GM10266 (cell line): Measurements from ENCODE around the gene DDN.

Source experiments
- DNase-seq: peaks from one replicate; pipeline ENCODE4 v3.0.0; 2012; ENCODE audit errors: extremely low spot score
- CTCF ChIP-seq: IDR thresholded peaks from 2 replicates; pipeline ENCODE4 v1.5.1; 2012; ENCODE audit warnings: mild to moderate bottlenecking, low read depth; ENCODE audit not compliant: control insufficient read depth, insufficient read depth; ENCODE audit errors: missing control alignments

Gene DDN

GRCh38 chr12:48996794-48997718, 2.1 kb downstream of the DDN start:
- TF ChIP-seq CTCF: peak; percentile 88
- DNase-seq: peak; percentile 91

GRCh38 chr12:48995086-48995879, 3.9 kb downstream of the DDN start:
- peak; percentile 84 for TF ChIP-seq CTCF
- peak; percentile 89 for DNase-seq

GRCh38 chr12:48994224-48995085, 4.7 kb downstream of the DDN start:
- TF ChIP-seq CTCF: no peak
- DNase-seq: peak; percentile 18

- no peak for TF ChIP-seq CTCF
- DNase-seq: peak; percentile 11
Observed at GRCh38 chr12:48993787-48994186, 5.4 kb downstream of the DDN start.

GRCh38 chr12:48991247-48992050, 7.7 kb downstream of the DDN start:
- no peak for DNase-seq
- no peak for TF ChIP-seq CTCF

GRCh38 chr12:48990552-48990951, 8.6 kb downstream of the DDN start:
- no peak for DNase-seq
- no peak for TF ChIP-seq CTCF
